Vagina (tissue), 2 donors: ENCODE measurements around the gene SLC40A1.

Experiments
- POLR2A ChIP-seq, 2 donors: fragments of 450-650 bp; IDR thresholded peaks; one replicate each; pipeline ENCODE4 v1.6.1; 2017; ENCODE audit warnings: antibody characterized with exemption in 2 of 2, mild to moderate bottlenecking in 2 of 2, moderate library complexity in 2 of 2
- POLR2AphosphoS5 ChIP-seq, 2 donors: sonication (generic); formaldehyde crosslinking; IDR thresholded peaks; one replicate each; pipeline ENCODE4 v1.9.0; 2017; ENCODE audit warnings: antibody characterized with exemption in 2 of 2, mild to moderate bottlenecking in 2 of 2, low read depth in 1 of 2; ENCODE audit not compliant: insufficient read depth in 1 of 2
- TF ChIP-seq, protein P1 (sequence below), 3 experiments: fragments of 450-650 bp in 2 of 3; fragments of 200-600 bp in 1 of 3; sonication (generic) in 1 of 3; IDR thresholded peaks; one replicate each; pipeline ENCODE4 v1.5.1; 2017 to 2019; ENCODE audit warnings: antibody characterized with exemption in 3 of 3, mild to moderate bottlenecking in 2 of 3, moderate library complexity in 2 of 3

DNA sequence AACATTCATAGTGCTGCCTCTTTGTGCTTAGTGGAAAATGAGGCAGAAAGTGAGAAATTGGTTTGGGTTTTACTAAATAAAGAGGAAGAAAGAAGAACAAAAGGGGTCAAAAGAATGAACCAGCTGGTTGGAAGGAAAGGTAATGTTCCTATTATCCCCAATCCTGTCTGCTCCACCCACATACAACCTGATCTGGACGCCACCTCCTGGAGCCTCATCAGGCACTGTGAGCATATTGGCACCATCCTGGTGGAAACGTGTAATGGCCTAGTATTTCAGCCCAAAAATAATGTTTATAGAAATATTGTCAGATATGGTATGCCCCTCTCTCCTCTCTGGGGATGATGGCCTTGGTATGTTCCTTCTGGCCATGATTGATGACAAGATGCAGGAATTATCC, 45.0 kb upstream of the SLC40A1 start:
- TF ChIP-seq, protein P1, sequence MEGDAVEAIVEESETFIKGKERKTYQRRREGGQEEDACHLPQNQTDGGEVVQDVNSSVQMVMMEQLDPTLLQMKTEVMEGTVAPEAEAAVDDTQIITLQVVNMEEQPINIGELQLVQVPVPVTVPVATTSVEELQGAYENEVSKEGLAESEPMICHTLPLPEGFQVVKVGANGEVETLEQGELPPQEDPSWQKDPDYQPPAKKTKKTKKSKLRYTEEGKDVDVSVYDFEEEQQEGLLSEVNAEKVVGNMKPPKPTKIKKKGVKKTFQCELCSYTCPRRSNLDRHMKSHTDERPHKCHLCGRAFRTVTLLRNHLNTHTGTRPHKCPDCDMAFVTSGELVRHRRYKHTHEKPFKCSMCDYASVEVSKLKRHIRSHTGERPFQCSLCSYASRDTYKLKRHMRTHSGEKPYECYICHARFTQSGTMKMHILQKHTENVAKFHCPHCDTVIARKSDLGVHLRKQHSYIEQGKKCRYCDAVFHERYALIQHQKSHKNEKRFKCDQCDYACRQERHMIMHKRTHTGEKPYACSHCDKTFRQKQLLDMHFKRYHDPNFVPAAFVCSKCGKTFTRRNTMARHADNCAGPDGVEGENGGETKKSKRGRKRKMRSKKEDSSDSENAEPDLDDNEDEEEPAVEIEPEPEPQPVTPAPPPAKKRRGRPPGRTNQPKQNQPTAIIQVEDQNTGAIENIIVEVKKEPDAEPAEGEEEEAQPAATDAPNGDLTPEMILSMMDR (IDR thresholded peaks at IDR 0.05): no peak
- TF ChIP-seq POLR2A (IDR thresholded peaks at IDR 0.05) (no peak), POLR2AphosphoS5 (IDR thresholded peaks at IDR 0.05; ENCODE audit: insufficient read depth in 1 of 2, low read depth in 1 of 2) (no peak)
